ENCODE data around the gene PCOLCE2. TPM values are rescaled to one million over a fixed set of nuclear protein-coding genes. Genes with fewer than 3 reads are reported as not detected.

The PCOLCE2 gene
- total RNA-seq, 3 donors from 2014 or later, result 30.2 to 178 (median 36.0) TPM

DNA sequence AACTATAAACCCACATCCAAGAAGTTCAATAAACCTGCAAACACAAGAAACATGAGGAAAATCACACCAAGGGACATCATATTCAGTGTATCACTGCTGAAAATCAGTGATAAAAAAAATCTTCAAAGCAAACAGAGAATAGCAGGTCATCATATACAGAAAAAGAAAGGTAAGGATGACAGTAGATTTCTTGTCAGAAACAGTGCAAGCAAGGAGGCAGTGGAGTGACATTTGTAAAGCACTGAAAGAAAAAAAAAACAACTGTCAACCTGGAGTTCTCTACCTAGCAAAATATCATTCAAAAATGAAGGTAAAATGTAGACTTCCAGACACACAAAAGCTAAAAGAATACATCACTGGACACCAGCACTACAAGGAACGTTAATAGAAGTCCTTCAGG, 93.6 kb downstream of the PCOLCE2 start:
- no peaks in the 10 kb centered on the region for H3K9me3 ChIP-seq
- intact Hi-C loops (cut with DNase I; ENCODE audit: low total_unique reads), result no loop called here
- no peak for TF ChIP-seq POLR2A (IDR thresholded peaks at IDR 0.05)
- no peak for TF ChIP-seq CTCF (IDR thresholded peaks at IDR 0.05)
- no peak for TF ChIP-seq POLR2AphosphoS5 (IDR thresholded peaks at IDR 0.05)

GRCh38 chr3:142794508-142794907, 94.4 kb downstream of the PCOLCE2 start:
- no peaks in the 10 kb centered on the region for H3K9me3 ChIP-seq
- no peaks in the 10 kb centered on the region for H3K27me3 ChIP-seq
- no peak overlapping the region for H3K4me3 ChIP-seq
- intact Hi-C loops (cut with DNase I; ENCODE audit: low total_unique reads), result no loop called here
- DNase-seq (ENCODE audit: low spot score in 2 of 2), result no peak
- no peaks in the 10 kb centered on the region for H3K4me1 ChIP-seq
- no peak overlapping the region for H3K27ac ChIP-seq
- TF ChIP-seq POLR2A (IDR thresholded peaks at IDR 0.05) (no peak), POLR2AphosphoS5 (IDR thresholded peaks at IDR 0.05) (no peak), CTCF (IDR thresholded peaks at IDR 0.05) (no peak)
- no peaks in the 10 kb centered on the region for H3K36me3 ChIP-seq

More for the DNA sequence above, 93.6 kb downstream of the PCOLCE2 start:
- Histone ChIP-seq H3K4me3 (no peak overlapping the region), H3K36me3 (no peaks in the 10 kb centered on the region), H3K4me1 (no peaks in the 10 kb centered on the region), H3K27me3 (no peaks in the 10 kb centered on the region), H3K27ac (no peak overlapping the region)
- no peak for DNase-seq (ENCODE audit: low spot score in 2 of 2)

- intact Hi-C loops (cut with DNase I; ENCODE audit: low total_unique reads), result no loop called here
- TF ChIP-seq POLR2AphosphoS5 (IDR thresholded peaks at IDR 0.05) (no peak), POLR2A (IDR thresholded peaks at IDR 0.05) (no peak), CTCF (IDR thresholded peaks at IDR 0.05) (no peak)
- no peak for DNase-seq (ENCODE audit: low spot score in 2 of 2)
- Histone ChIP-seq H3K4me1 (no peaks in the 10 kb centered on the region), H3K9me3 (no peaks in the 10 kb centered on the region), H3K27ac (no peak overlapping the region), H3K36me3 (no peaks in the 10 kb centered on the region), H3K27me3 (no peaks in the 10 kb centered on the region), H3K4me3 (no peak overlapping the region)
These were observed 101.2 kb downstream of the PCOLCE2 start for GRCh38 chr3:142787719-142788118.

DNA sequence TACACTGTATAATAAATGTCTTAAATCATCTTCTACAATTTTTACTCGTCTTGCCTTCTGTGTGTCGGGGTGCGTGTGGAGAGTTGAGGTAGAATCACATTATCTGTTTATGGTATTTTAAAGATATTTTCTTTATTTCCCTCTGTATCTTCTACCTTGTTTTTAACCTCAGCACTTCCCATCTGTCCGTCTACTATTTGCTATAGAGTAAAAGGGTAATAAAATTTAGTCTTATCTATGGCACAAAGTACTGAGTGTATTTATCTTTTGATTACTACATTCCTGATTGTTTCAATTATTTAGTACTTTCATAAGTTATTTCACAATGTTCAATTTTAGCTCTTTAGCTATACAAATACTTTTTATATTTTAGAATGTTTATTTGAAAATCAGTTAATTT, 102.9 kb downstream of the PCOLCE2 start:
- H3K4me1 ChIP-seq, result no peaks in the 10 kb centered on the region
- H3K36me3 ChIP-seq, result no peaks in the 10 kb centered on the region
- intact Hi-C loops (cut with DNase I; ENCODE audit: low total_unique reads), result no loop called here

DNA sequence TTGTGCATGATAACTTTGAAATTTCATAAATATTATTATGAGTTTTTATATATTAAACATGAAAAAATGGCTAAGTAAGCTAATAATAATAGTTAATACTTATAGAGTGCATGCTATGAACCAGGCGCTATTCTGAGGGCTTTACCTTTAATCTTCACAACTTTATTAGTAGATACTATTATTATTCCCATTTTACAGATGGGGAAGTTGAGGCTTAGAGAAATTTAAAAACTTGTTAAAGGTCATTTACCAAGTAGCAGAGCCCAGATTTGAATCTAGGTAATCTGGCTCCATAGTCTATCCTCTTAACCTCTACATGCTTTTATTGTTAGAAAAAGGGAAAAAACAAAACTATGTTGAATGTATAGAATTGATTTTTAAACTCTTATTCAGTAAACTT, 104.7 kb downstream of the PCOLCE2 start:
- H3K27ac ChIP-seq, result no peak overlapping the region
- no peak overlapping the region for H3K4me3 ChIP-seq
- no peaks in the 10 kb centered on the region for H3K9me3 ChIP-seq
- no peak for DNase-seq (ENCODE audit: low spot score in 2 of 2)
- intact Hi-C loops (cut with DNase I; ENCODE audit: low total_unique reads), result no loop called here
- TF ChIP-seq CTCF (IDR thresholded peaks at IDR 0.05), result no peak
- TF ChIP-seq POLR2A (IDR thresholded peaks at IDR 0.05), result no peak
- no peak for TF ChIP-seq POLR2AphosphoS5 (IDR thresholded peaks at IDR 0.05)
- no peaks in the 10 kb centered on the region for H3K36me3 ChIP-seq
- H3K27me3 ChIP-seq, result no peaks in the 10 kb centered on the region
- H3K4me1 ChIP-seq, result no peaks in the 10 kb centered on the region

More for the DNA sequence above, 102.9 kb downstream of the PCOLCE2 start:
- H3K27ac ChIP-seq, result no peak overlapping the region
- no peak overlapping the region for H3K4me3 ChIP-seq
- no peaks in the 10 kb centered on the region for H3K27me3 ChIP-seq
- no peak for TF ChIP-seq CTCF (IDR thresholded peaks at IDR 0.05)
- TF ChIP-seq POLR2A (IDR thresholded peaks at IDR 0.05), result no peak
- no peak for DNase-seq (ENCODE audit: low spot score in 2 of 2)
- H3K9me3 ChIP-seq, result no peaks in the 10 kb centered on the region

All from breast epithelium (tissue), 4 donors.